Transverse colon (tissue), 4 donors: ENCODE results near the gene USP34.

Experiments used
- POLR2A ChIP-seq: fragments of 450-650 bp; IDR thresholded peaks from one replicate; pipeline ENCODE4 v1.6.1; 2016; ENCODE audit warnings: antibody characterized with exemption, mild to moderate bottlenecking, moderate library complexity
- POLR2AphosphoS5 ChIP-seq, 3 donors: sonication (generic); formaldehyde crosslinking; IDR thresholded peaks; one replicate each; pipeline ENCODE4 v1.6.1; 2016; ENCODE audit warnings: antibody characterized with exemption in 3 of 3
- TF ChIP-seq, protein P1 (sequence below), 5 experiments: fragments of 200-600 bp in 3 of 5; fragments of 450-650 bp in 2 of 5; sonication (generic) in 3 of 5; IDR thresholded peaks; 1 replicate in 2 of 5; 2 replicates in 3 of 5; pipeline ENCODE4 v1.5.1; 2016 to 2017; ENCODE audit warnings: antibody characterized with exemption in 5 of 5, inconsistent platforms in 3 of 5, mild to moderate bottlenecking in 2 of 5, moderate library complexity in 1 of 5

DNA sequence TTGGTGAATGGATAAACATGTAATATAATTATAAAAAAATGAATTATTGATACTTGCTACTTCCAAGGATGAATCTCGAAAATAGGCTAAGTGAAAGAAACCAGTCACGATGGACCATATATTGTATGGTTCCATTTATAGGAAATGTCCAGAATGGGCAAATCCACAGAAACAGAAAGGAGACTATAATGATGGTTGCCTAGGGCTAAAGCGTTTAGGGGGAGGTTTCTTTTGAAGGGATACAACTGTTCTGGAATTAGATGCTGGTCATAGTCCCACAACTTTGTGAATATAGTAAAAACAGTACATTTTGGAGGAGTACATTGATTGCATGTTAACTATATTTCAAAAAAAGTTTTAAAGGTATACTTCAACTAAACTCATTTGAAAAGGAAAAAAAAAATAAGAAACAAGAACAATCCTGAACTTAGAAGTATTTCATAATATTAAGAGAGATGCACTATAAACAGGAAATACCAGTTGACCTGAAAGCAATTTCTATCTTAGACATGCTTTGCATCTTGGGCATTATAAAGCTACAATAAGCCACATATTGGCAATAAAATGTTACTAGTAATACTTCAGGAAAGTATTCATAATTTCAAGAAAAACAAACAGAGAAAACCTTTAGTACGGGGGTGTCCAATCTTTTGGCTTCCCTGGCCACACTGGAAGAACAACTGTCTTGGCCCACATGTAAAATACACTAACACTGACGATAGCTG, 178.9 kb downstream of the USP34 start:
- TF ChIP-seq, protein P1, sequence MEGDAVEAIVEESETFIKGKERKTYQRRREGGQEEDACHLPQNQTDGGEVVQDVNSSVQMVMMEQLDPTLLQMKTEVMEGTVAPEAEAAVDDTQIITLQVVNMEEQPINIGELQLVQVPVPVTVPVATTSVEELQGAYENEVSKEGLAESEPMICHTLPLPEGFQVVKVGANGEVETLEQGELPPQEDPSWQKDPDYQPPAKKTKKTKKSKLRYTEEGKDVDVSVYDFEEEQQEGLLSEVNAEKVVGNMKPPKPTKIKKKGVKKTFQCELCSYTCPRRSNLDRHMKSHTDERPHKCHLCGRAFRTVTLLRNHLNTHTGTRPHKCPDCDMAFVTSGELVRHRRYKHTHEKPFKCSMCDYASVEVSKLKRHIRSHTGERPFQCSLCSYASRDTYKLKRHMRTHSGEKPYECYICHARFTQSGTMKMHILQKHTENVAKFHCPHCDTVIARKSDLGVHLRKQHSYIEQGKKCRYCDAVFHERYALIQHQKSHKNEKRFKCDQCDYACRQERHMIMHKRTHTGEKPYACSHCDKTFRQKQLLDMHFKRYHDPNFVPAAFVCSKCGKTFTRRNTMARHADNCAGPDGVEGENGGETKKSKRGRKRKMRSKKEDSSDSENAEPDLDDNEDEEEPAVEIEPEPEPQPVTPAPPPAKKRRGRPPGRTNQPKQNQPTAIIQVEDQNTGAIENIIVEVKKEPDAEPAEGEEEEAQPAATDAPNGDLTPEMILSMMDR (IDR thresholded peaks at IDR 0.05), result no peak
- TF ChIP-seq POLR2A, result no peak
- no peak for TF ChIP-seq POLR2AphosphoS5 (IDR thresholded peaks at IDR 0.05)
